ENCODE measurements around the gene TBC1D2B.

Gene TBC1D2B

GRCh38 chr15:78082106-78082742 lies 4.7 kb upstream of the TBC1D2B start:
- peak in 1 of 2 experiments; percentile 43 for DNase-seq (ENCODE audit: low read depth in 1 of 2, low spot score in 1 of 2)
- Histone ChIP-seq H3K4me3 (replicated peaks; ENCODE audit: insufficient read depth, low read length) (no peak overlapping the region), H3K27ac (replicated peaks) (no peak overlapping the region; the same call in 1 of the 2 replicates), H3K27me3 (ENCODE audit: insufficient read depth, poor library complexity, severe bottlenecking) (no peaks in the 10 kb centered on the region)
- TF ChIP-seq SPI1 (IDR thresholded peaks at IDR 0.05; ENCODE audit: borderline replicate concordance, low read depth) = peak; percentile 14; the same call in 1 of the 2 replicates
- TF ChIP-seq POLR2AphosphoS5 (IDR thresholded peaks at IDR 0.05; ENCODE audit: low read depth) = no peak

GRCh38 chr15:78080088-78080460 lies 2.6 kb upstream of the TBC1D2B start:
- H3K27ac ChIP-seq (replicated peaks) = no peak overlapping the region
- TF ChIP-seq CTCF (IDR thresholded peaks at IDR 0.05; ENCODE audit: insufficient read depth, low read length) (no peak), GABPA (IDR thresholded peaks at IDR 0.05; ENCODE audit: low read depth) (no peak), POLR2AphosphoS5 (IDR thresholded peaks at IDR 0.05; ENCODE audit: low read depth) (no peak), REST (IDR thresholded peaks at IDR 0.05; ENCODE audit: insufficient replicate concordance, low read depth) (no peak), SPI1 (IDR thresholded peaks at IDR 0.05; ENCODE audit: borderline replicate concordance, low read depth) (no peak)
- H3K4me3 ChIP-seq (replicated peaks; ENCODE audit: insufficient read depth, low read length) = no peak overlapping the region
- no peak for DNase-seq (ENCODE audit: low read depth in 1 of 2, low spot score in 1 of 2)
- H3K27me3 ChIP-seq (ENCODE audit: insufficient read depth, poor library complexity, severe bottlenecking) = no peaks in the 10 kb centered on the region

GRCh38 chr15:78079298-78080087 lies 2.0 kb upstream of the TBC1D2B start:
- no peak for DNase-seq (ENCODE audit: low read depth in 1 of 2, low spot score in 1 of 2)
- TF ChIP-seq GABPA (IDR thresholded peaks at IDR 0.05; ENCODE audit: low read depth) (no peak), SPI1 (IDR thresholded peaks at IDR 0.05; ENCODE audit: borderline replicate concordance, low read depth) (no peak), REST (IDR thresholded peaks at IDR 0.05; ENCODE audit: insufficient replicate concordance, low read depth) (no peak), POLR2AphosphoS5 (IDR thresholded peaks at IDR 0.05; ENCODE audit: low read depth) (no peak), CTCF (IDR thresholded peaks at IDR 0.05; ENCODE audit: insufficient read depth, low read length) (no peak)
- no peaks in the 10 kb centered on the region for H3K27me3 ChIP-seq (ENCODE audit: insufficient read depth, poor library complexity, severe bottlenecking)
- H3K4me3 ChIP-seq (replicated peaks; ENCODE audit: insufficient read depth, low read length) = no peak overlapping the region
- no peak overlapping the region for H3K27ac ChIP-seq (replicated peaks)

- TF ChIP-seq SPI1 (IDR thresholded peaks at IDR 0.05; ENCODE audit: borderline replicate concordance, low read depth) = no peak
- TF ChIP-seq POLR2AphosphoS5 (IDR thresholded peaks at IDR 0.05; ENCODE audit: low read depth) = no peak
- TF ChIP-seq GABPA (IDR thresholded peaks at IDR 0.05; ENCODE audit: low read depth) = no peak
- no peak for TF ChIP-seq CTCF (IDR thresholded peaks at IDR 0.05; ENCODE audit: insufficient read depth, low read length)
- TF ChIP-seq REST (IDR thresholded peaks at IDR 0.05; ENCODE audit: insufficient replicate concordance, low read depth) = no peak
- no peak for DNase-seq (ENCODE audit: low read depth in 1 of 2, low spot score in 1 of 2)
- peak overlapping the region; percentile 46 for H3K27ac ChIP-seq (replicated peaks)
Measured at GRCh38 chr15:78077871-78078210, 330 bp upstream of the TBC1D2B start.

More at GRCh38 chr15:78077871-78078210, 330 bp upstream of the TBC1D2B start:
- Histone ChIP-seq H3K4me3 (replicated peaks; ENCODE audit: insufficient read depth, low read length) (peak overlapping the region; percentile 92), H3K27me3 (ENCODE audit: insufficient read depth, poor library complexity, severe bottlenecking) (no peaks in the 10 kb centered on the region)

Measured in HL-60 (cell line).